GM19467 (cell line): Measurements from ENCODE around the gene ZNF227.
"Not testable (repeated sequence)": the region's sequence is repeated elsewhere in the genome, so short reads cannot be mapped to it uniquely, and the experiment has no call there.

Source experiments
- ATAC-seq: cut with Tn5 transposase; IDR thresholded peaks from one replicate; pipeline ENCODE4 v1.9.1; 2021; ENCODE audit warnings: mild to moderate bottlenecking, moderate library complexity; ENCODE audit not compliant: unreplicated experiment

ZNF227 gene

DNA sequence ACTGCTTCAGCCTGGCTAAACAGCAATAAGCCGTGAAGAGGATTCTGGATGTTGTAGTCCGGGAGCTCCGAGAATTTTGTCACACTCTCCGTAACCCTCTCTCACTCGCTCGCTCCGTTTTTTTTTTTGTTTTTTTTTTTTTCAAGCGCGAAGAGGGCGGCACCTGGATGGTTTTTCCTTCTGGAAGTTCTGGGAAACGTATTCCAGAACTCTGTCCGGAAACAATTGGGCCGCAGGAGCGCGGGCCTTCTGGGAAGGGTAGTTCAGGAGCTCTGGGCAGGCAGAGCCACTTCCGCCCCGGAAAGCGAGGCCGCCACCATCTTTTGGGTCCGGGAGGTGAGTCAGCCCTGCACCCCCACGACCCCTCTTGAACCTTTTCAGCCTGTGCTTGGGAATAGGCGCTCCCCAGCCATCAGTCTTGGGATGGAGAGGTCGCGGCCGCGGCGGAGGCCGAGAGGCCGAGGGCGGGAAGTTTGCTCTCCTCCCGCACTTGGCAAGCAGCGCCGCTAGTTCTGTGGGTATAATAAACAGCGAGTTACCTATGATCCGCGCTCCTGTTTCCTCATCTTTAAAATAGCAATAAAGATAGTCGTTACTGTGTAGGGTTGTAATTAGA lies at the start of gene ZNF227:
Gene ZNF227 (plus strand): TSS at position 283 of the 616 bp plus-strand sequence. CDS start 5,261 bp downstream, outside the sequence.
- peak; percentile 82 for ATAC-seq

- ATAC-seq: no peak
These were observed 48.5 kb upstream of the ZNF227 start for GRCh38 chr19:44163789-44164188.

- ATAC-seq: peak; percentile 19
These were observed 48.0 kb upstream of the ZNF227 start for GRCh38 chr19:44164327-44164672.

DNA sequence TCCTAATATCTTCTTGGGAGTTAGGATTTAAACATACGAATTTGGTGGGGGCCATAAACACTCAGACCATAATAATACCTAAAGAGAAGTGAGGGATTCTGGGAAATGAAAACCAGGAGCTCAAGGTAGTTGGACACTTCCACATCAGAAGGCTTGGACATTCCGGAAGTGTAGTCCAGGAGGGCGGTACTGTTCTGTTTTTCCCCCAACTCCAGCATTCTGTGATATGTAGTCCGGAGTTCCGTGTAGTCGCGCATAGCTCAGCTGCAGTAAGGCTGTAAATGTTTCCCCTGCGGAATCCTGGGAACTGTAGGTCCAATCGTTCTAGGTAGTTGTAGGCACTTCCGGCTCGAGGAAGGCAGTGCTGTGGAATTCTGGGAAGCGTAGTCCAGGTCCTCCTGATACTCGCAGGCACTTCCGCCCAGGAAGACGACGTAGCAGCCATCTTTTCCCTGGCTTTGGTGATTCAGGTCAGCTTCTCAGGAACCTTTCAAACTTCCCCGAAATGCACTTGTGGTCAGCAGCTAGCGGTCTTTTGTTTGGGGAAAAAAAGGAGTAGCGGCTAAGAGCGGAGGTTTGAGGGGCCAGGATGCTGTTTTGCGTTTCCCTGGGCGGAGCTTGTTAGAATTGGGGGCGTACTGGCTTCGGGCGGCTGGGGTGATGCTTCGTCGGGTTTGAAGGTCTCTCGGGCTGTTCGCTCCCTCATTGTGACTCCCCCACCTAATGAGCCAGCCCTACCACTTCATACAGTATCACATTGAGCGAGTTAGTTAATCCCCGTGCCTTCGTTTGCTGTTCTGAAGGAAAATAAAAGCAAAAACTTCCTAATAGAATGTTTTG lies 47.4 kb upstream of the ZNF227 start, which contains the start of gene ZNF226:
Gene ZNF226 (plus strand): TSS at position 428 of the 840 bp plus-strand sequence. CDS start 4,981 bp downstream, outside the sequence.
- peak; percentile 87 for ATAC-seq

GRCh38 chr19:44170660-44171059 lies 41.7 kb upstream of the ZNF227 start:
- not testable (repeated sequence) for ATAC-seq

GRCh38 chr19:44176590-44176989 lies 35.7 kb upstream of the ZNF227 start:
- ATAC-seq: no peak

GRCh38 chr19:44180968-44181367 lies 31.4 kb upstream of the ZNF227 start:
- ATAC-seq: no peak

DNA sequence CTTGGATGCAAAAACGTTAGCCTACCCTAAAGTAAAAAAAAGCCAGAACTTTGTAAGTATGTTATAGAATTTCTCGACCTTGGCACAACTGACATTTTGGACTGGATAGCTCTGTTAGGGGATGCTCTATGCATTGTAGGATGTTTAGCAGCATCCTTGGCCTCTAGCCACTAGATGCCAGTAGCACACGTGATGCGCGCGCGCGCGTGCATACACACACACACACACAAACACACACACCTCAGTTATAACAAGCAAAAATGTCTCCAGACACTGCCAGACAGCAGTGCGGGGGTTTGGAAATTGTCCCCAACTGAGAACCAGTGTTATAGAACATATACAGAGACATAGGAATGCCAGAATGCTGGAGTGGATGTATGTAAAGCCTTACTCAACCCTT lies 30.2 kb upstream of the ZNF227 start:
- ATAC-seq: no peak

DNA sequence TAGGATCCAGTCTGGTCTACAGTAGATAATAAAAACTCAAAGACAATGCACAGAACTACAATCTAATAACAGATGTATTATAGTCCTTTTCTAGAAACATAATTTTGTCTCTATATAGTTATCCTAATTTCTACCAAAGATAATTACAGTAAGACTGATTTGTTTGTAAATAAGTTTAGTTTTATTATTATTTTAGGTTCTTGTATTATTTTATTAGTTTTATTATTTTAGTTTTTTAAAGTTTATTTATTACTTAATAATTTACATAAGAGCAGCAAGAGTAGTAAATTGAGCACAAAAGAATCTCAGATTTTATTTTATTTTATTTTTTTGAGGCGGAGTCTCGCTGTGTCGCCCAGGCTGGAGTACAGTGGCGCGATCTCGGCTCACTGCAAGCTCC lies 22.3 kb upstream of the ZNF227 start:
- ATAC-seq: no peak

DNA sequence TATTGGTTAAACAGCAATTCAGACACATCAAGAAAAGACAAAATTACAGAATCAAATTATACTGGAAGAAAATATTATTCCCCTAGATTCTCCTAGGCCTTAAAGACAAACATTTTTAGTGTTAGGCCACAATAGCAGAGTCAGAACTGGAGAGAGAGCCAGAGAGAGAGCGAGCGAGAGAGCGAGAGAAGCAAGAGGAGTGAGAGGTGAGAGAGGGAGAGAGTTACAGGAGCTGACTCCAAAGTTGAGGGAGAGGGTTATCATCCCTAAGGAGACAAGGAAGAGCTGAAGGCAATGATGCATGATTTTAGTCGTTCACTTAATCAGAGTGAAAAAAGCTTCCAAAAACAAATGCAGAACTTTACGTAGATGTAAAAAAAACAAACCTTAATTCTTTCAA lies 20.2 kb upstream of the ZNF227 start:
- no peak for ATAC-seq

DNA sequence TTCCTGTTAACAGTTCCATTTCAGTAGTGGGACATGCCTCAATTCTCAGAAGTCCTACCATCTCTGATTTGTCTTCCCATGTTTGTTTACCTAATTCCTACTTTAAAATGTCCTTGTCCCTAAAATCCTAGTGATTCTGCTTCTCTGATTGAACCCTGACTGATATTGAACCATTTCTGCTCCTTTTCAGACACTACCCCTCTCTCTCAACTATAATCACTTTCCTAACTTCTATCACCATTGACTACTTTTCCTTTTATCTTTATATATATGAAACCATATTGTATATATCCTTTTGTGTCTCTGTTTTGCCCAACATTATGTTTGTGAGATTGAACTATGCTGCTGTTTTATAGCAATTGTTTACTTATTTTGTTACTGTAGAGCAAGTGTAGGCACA lies 15.6 kb upstream of the ZNF227 start:
- no peak for ATAC-seq

GRCh38 chr19:44202470-44202869 lies 9.9 kb upstream of the ZNF227 start:
- no peak for ATAC-seq

DNA sequence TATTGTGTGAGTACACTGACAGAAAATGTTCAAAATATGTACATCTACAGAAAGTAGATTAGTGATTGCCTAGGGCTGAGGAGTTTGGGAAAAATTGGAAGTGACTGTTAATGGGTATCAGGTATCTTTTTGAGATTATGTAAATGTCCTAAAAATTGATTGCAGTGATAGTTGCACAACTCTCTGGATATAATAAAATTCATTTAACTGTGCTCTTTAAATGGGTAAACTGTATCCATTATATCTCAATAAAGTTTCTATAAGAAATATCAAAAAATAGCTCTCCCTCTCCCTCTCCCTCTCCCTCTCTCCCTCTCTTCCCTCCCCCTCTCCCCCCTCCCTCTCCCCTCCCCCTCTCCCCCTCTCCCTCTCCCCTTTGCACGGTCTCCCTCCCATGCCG lies 9.4 kb upstream of the ZNF227 start:
- ATAC-seq: no peak

GRCh38 chr19:44203877-44204276 lies 8.5 kb upstream of the ZNF227 start:
- not testable (repeated sequence) for ATAC-seq

- no peak for ATAC-seq
These were observed 7.6 kb upstream of the ZNF227 start for GRCh38 chr19:44204772-44205171.

DNA sequence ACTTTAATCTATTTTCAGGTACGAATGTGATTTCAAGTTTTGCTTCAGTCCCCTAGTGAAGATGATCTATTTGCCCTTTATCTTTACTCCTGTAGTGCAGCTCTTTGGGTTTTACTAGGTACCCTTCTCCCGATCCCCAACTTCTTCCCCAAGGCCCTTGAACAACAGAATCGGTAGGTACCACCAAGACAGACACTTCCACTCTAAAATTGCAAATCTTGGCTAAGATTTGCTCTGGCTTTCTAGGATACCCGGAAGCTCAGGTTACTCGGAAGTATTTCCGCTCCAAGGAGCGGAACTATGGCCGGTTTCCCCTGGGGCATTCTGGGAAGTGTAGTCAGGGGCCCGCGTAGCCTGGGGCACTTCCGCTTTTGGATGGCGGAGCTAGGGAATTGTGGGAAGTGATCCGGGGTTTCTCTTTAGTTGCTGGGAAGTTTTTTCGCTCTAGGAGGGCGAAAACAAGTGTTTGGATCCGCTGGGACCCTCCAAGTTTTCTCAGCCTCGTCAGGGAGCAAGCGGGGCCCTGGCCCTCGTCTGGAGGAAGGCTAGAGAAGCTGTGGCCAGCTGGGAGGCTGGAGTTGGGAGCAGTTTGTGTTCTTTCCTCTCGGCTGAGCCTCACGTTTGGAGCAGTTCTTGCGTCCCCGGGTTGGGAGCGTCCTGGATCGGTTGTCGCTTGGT lies 5.1 kb upstream of the ZNF227 start:
- ATAC-seq: peak; percentile 85

DNA sequence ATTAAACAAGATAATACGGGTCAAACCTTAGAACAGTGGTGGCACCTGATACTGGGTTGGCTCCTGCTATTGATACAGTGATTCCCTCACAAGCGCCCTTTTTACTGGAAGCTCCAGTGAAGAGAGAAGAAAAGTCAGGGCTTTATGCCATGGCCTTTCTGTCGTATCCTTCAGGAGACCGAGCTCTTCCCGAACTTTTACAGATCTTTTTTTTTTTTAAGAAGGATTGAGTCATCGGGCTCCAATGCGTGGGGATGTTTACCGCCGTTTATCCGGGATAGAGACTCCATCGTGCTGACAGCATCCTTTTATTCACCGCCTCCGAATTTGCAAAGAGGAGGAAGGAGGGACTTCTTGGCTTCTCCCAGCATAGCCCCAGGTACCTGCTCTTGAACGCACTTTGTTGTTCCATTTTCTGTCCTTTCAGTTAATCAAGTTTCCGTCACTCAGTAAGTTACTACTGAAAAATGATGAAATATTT lies 574 bp downstream of the ZNF227 start:
- no peak for ATAC-seq

- not testable (repeated sequence) for ATAC-seq
These were observed 7.6 kb downstream of the ZNF227 start for GRCh38 chr19:44219926-44220325.

DNA sequence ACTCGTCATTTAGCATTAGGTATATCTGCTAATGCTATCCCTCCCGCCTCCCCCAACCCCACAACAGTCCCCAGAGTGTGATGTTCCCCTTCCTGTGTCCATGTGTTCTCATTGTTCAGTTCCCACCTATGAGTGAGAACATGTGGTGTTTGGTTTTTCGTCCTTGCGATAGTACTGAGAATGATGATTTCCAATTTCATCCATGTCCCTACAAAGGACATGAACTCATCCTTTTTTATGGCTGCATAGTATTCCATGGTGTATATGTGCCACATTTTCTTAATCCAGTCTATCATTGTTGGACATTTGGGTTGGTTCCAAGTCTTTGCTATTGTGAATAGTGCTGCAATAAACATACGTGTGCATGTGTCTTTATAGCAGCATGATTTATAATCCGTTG lies 8.4 kb downstream of the ZNF227 start:
- not testable (repeated sequence) for ATAC-seq

DNA sequence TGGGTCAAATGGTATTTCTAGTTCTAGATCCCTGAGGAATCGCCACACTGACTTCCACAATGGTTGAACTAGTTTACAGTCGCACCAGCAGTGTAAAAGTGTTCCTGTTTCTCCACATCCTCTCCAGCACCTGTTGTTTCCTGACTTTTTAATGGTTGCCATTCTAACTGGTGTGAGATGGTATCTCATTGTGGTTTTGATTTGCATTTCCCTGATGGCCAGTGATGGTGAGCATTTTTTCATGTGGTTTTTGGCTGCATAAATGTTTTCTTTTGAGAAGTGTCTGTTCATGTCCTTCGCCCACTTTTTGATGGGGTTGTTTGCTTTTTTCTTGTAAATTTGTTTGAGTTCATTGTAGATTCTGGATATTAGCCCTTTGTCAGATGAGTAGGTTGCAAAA lies 9.0 kb downstream of the ZNF227 start:
- not testable (repeated sequence) for ATAC-seq

DNA sequence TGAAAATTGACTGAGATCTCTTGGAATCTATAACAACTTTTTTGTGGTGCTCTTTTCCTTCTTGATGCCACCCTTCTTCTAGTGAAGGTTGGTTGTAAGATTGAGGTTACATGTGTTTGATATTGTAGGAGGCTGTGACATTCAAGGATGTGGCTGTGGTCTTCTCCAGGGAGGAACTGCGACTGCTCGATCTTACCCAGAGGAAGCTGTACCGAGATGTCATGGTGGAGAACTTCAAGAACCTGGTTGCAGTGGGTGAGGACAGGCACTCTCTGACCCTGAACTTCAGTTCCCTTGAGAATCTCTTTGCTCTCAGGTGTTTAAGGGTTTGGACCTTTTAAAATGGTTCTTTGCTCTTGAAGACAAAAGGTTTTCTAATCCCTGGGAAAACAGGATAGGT lies 16.0 kb downstream of the ZNF227 start:
- ATAC-seq: no peak

DNA sequence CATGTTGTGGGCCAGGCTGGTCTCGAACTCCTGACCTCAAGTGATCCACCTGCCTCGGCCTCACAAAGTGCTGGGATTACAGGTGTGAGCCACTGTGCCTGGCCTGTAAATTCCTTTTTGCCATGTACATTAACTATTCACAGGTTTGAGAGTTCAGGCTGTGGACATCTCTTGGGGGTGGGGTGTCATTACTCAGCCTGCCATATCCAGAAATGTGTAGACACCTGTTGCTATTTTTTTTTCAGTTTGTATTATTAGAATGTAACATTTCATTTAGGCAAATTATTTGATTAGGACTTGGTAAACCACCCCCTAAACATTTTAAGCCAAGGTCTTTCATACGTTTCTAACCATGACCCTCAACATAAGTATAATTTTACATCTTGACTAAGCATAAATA lies 20.5 kb downstream of the ZNF227 start:
- no peak for ATAC-seq
